ENCODE data around the gene PPTC7.
"Not testable (repeated sequence)": the region's sequence is repeated elsewhere in the genome, so short reads cannot be mapped to it uniquely, and the experiment has no call there.

The PPTC7 gene, protein sequence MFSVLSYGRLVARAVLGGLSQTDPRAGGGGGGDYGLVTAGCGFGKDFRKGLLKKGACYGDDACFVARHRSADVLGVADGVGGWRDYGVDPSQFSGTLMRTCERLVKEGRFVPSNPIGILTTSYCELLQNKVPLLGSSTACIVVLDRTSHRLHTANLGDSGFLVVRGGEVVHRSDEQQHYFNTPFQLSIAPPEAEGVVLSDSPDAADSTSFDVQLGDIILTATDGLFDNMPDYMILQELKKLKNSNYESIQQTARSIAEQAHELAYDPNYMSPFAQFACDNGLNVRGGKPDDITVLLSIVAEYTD

GRCh38 chr12:110583137-110584059 lies at the start of gene PPTC7:
PPTC7 (minus strand) TSS chr12:110583318; CDS start chr12:110583031, 287 bp downstream.
- DNase-seq (ENCODE audit: low read depth), result peak; percentile 94

DNA sequence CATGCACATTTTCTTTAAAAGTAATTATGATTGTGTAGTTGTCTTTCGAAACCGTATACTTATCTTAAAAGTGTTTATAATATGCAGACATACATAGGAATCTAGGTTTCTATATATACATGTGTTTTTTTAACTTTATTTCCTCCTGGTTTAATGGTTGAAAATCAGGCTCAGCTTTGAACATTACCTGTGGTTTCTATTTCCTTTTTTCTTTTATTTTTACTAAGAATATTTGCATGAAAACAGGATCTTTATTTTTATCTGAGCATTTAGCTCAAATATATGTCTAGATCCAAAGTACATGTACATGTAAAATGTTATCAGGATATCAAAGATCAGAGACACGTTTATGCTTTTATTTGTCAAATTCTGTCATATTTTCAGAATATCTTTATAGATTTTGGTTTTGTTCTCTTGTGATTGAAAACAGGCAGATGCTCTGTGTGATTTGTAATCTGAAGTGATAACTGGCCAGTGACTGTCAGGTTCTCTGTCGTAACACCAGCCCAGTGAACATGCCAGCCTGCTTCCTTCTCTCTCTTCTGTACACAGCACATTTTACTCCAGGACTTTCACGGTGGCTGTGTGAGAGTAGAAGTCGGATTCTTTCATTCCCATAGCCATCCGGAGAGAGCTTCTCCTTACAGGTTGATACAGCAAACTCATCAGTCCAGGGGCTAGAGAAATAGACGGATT lies 44.5 kb upstream of the PPTC7 start:
- DNase-seq (ENCODE audit: low read depth), result no peak

DNA sequence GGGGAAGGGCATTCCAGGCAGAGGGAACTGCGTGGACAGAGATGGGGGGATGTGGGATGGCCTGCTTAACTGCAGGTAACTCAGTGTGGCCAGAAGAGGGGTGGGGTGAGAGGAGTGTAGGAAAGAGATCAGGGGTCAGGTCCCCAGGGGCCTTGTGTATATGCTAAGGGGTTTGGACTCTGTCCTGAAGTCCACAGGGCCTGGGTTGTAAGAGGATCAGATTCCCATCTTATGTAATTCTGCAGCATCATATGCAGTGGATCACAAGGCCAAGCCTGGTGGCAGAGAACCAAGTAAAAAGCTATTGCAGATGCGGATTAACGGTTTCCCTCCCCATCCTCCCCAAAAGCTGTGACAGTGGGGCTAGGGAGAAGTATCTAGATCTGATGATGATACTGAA lies 39.5 kb upstream of the PPTC7 start:
- no peak for DNase-seq (ENCODE audit: low read depth)

DNA sequence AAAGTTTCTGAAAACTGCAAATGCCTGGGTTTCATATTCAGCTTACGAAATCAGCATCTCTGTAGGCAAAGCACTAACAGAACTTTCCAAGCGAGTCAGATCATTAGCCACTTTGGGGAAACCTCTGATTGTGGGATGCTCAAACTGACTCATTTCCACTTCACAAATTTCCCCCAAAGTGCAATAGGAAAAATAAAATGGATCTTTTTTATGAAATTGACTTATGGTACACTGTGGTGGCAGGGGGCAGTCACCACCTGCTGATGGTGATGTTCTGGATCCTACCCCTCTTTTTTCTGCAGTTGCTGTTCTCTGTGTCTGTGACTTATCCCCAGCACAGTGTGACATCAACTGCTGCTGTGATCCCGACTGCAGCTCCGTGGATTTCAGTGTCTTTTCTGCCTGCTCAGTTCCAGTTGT lies 36.4 kb upstream of the PPTC7 start:
- no peak for DNase-seq (ENCODE audit: low read depth)

GRCh38 chr12:110616471-110617115 lies 33.5 kb upstream of the PPTC7 start:
- DNase-seq (ENCODE audit: low read depth), result no peak

DNA sequence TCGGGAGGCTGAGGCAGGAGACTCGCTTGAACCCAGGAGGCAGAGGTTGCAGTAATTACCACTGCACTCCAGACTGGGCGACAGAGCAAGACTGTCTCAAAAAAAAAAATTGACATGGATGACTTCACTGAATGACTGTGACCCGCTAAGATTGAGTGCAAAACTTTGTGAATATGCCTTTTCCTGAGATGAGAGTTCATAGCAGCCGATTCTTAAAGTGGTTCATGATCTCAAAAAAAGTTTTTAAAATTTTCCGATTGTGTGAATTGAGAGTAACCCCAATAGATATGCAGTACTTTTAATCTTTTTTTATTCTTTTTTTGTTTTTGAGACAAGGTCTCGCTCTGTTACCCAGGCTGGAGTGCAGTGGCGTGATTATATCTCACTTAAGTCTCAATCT lies 32.1 kb upstream of the PPTC7 start:
- no peak for DNase-seq (ENCODE audit: low read depth)

DNA sequence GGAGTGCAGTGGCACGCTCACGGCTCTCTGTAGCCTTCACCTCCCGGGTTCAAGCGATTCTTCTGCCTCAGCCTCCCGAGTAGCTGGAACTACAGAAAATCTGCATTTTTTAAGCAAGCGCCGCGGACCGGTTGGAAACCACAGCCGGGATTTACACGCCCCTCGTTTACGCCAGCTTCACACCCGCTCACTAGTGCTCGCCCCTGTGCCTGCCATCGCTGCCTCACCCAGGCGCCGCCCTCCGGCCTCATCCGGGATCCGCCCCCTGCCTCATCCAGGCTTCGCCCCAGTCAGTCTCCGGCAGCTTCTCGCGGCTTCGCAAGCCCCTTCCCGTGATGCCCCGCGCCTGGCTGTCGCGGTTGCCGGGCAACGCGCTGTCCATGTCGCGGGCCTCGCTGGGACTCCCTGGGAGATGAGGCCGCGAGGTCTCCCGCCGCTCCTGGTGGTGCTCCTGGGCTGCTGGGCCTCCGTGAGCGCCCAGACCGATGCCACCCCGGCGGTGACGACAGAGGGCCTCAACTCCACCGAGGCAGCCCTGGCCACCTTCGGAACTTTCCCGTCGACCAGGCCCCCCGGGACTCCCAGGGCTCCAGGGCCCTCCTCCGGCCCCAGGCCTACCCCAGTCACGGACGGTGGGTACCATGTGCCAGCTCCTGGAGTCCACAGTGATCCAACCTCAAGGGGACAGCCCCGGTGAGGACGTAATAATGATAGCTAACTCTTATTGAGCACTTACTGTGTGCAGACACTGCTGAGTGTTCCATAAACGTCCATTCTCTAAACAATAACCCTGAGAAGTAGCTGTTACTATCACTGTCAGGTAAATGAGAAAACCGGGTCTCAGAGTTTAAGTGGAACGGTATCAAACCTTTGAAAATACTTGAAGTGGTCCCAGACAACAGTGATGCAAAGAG lies 30.9 kb upstream of the PPTC7 start, which contains the start of gene TCTN1:
Gene TCTN1, plus strand, starts transcription at position 359 of the 914 bp plus-strand sequence. Its CDS starts 54 bp downstream, at position 413.
- peak; percentile 96 for DNase-seq (ENCODE audit: low read depth)

DNA sequence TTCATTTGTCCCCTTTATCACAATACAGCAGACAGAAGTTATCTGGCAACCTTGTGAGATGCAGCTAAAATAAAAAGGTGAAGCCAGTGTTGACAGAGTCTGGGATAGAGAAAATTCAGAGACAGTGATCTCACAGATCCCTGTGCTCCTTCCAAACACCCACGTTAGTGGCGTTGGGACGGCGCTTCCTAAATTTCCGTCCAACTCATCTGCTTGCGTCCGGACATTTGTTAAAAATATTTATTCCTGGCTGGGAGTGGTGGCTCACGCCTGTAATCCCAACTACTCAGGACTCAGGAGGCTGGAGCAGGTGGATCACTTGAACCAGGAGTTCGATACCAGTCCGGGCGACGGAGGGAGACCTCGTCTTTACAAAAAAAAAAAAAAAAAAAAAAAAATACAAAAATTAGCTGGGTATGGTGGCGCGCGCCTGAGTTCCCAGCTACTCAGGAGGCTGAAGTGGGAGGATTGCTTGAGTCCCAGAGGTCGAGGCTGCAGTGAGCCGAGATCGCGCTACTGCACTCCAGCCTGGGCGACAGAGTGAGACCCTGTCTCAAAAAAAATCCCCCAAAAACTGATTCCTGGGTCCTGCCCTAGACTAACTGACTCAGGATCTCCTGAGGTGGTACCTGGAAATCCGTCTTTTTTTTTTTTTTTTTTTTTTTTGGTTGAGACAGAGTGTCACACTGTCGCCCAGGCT lies 30.1 kb upstream of the PPTC7 start:
- DNase-seq (ENCODE audit: low read depth), result no peak

GRCh38 chr12:110606253-110606611 lies 23.1 kb upstream of the PPTC7 start:
- DNase-seq (ENCODE audit: low read depth), result no peak

DNA sequence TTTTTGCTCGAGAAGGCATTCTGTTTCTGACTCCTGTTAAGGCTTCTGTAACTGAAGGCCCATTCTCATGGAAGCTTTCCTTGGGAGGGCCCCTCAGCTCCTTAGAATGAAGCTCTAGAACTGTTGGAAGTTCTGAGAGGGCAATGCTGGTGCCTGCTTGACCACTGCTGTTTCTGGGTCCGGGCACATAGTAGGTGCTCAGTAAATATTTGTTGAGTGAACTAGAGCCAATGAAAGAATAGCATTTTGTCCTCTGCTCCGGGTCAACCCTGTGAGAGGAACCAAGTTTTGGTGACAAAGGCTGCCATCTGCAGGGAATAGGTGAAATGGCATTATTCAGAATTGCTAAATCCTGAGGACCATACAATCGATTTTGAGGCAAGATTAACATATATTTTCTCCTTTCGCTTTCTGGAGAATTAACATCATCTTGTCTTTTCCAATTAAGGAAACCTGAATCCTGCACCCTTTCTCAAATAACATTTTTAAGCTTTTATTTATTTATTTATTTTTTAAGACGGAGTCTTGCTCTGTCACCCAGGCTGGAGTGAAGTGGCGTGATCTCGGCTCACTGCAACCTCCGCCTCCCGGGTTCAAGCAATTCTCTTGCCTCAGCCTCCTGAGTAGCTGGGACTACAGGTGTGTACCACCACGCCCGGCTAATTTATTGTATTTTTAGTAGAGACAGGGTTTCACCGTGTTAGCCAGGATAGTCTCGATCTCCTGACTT lies 19.1 kb upstream of the PPTC7 start:
- DNase-seq (ENCODE audit: low read depth), result peak; percentile 66

DNA sequence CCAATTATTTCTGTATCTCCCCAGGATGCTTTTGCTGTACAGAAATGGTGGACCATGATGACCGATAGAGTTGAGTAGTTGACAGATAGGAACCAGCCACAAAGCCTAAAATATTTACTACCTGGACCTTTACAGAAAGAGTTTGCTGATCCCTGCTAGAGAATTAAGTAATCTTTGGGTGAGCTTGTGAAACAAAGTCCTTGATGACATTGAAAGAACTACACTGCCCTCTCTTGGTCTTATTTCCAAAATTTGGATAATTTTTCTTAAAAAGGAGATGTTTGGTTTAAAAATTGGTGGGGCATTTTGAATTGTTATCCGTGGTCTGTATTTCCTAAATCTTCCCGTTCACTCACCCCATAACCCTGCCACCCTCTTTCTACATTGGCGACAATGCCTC lies 17.1 kb upstream of the PPTC7 start:
- peak; percentile 64 for DNase-seq (ENCODE audit: low read depth)

- no peak for DNase-seq (ENCODE audit: low read depth)
Measured at GRCh38 chr12:110599334-110599733, 16.2 kb upstream of the PPTC7 start.

- DNase-seq (ENCODE audit: low read depth), result no peak
Measured at GRCh38 chr12:110597885-110598284, 14.8 kb upstream of the PPTC7 start.

GRCh38 chr12:110592919-110593318 lies 9.8 kb upstream of the PPTC7 start:
- not testable (repeated sequence) for DNase-seq (ENCODE audit: low read depth)

- no peak for DNase-seq (ENCODE audit: low read depth)
Measured at GRCh38 chr12:110592078-110592477, 9.0 kb upstream of the PPTC7 start.

GRCh38 chr12:110591451-110592051 lies 8.4 kb upstream of the PPTC7 start:
- no peak for DNase-seq (ENCODE audit: low read depth)

GRCh38 chr12:110590806-110591326 lies 7.7 kb upstream of the PPTC7 start:
- peak; percentile 71 for DNase-seq (ENCODE audit: low read depth)

DNA sequence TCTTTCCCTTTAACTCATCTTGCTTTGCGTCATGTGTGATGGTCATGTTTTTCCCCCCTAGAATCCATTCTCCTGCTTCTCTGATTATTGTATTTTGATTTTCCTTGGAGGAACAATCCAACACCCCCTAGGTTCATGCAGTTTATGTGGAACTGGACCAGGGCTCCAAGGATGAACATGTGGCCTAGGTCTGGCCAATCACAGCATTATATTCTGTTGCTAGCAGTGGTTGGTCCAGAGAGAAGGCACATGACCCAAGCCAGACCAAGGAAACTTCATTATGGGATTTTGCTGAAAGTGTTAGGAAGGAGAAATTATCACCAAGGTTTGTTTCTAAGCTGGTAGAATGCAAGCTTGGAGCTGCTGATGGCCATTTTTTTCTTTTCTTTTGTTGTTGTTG lies 6.9 kb upstream of the PPTC7 start:
- DNase-seq (ENCODE audit: low read depth), result no peak

GRCh38 chr12:110587102-110587501 lies 4.0 kb upstream of the PPTC7 start:
- DNase-seq (ENCODE audit: low read depth), result not testable (repeated sequence)

All from EH (cell line).